GM23248 (cell line): Measurements from ENCODE around the gene REC114.

ENCODE experiments used
- EZH2 ChIP-seq: fragments of 200-600 bp; sonication (generic); IDR thresholded peaks from 2 replicates; pipeline ENCODE4 v1.6.1; 2018; ENCODE audit warnings: antibody characterized with exemption, mild to moderate bottlenecking; ENCODE audit not compliant: insufficient read depth, poor library complexity, severe bottlenecking
- EZH2phosphoT487 ChIP-seq: fragments of 200-600 bp; sonication (generic); IDR thresholded peaks from 2 replicates; pipeline ENCODE4 v1.6.1; 2018; ENCODE audit warnings: antibody characterized with exemption, moderate library complexity, mild to moderate bottlenecking, low read depth; ENCODE audit not compliant: insufficient read depth

- TF ChIP-seq EZH2 (no peak), EZH2phosphoT487 (no peak)
Observed at GRCh38 chr15:73504885-73505284, 61.9 kb downstream of the REC114 start.
